ENCODE measurements around the gene ESYT2.

ESYT2 gene

GRCh38 chr7:158825628-158826289, 3.5 kb downstream of the ESYT2 start:
- no peak for DNase-seq (ENCODE audit: low read depth)

DNA sequence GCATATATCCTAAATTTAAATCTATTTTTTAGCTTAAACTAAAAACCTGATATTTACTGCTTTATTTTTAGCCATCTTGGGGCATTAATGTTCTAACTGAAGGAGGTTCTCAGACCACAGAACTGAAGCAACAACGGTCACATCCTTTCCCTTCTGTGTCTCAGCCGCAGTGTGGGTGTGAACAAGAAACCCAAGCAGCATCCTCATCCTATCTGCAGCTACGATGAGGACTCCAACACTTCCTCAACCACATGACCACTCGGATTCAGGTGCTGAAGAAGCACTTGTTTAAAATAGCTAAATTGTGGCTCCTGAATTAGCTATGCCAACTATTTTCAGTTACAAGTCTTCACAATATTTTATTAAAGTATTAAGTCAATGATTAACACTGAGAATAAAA, 5.3 kb downstream of the ESYT2 start:
- peak; percentile 34 for DNase-seq (ENCODE audit: low read depth)

GRCh38 chr7:158821171-158822031, 7.9 kb downstream of the ESYT2 start:
- DNase-seq (ENCODE audit: low read depth) = no peak

DNA sequence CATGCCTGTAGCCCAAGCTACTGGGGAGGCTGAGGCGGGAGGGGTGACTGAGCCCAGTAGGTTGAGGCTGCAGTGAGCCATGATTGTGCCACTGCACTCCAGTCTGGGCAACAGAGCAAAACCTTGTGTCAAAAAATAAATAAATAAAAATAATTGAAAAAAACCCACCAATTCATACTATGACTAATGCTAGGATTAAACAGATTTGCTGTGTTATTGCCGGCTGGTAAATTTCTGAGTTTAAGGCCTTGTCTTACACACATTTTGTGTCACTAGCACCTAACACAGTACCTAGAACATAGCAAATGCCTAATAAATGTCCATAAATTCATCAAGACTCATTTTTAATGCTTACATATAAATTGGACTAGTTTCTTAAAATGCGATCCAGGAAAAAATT, 8.7 kb downstream of the ESYT2 start:
- DNase-seq (ENCODE audit: low read depth) = no peak

- DNase-seq (ENCODE audit: low read depth) = no peak
Measured at GRCh38 chr7:158819571-158820203, 9.6 kb downstream of the ESYT2 start.

- DNase-seq (ENCODE audit: low read depth) = peak; percentile 43
Measured at GRCh38 chr7:158818325-158819213, 10.7 kb downstream of the ESYT2 start.

DNA sequence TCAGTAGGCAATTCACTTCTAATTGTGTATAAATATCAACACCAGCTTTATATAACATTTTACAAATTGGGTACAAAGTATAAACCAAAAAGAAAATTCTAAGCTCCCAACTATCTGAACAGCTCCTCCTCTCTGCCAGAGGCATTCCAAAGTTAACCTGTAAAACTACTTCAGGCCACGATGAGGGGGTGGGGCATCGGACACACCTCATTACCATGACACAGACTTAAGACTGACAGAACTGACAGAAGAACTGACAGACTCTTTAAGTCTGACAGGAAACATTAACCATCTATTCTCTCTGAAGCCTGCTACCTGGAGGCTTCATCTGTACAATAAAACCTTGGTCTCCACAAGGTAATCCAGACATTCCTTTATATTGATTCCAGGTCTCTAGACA, 12.3 kb downstream of the ESYT2 start:
- DNase-seq (ENCODE audit: low read depth) = no peak

GRCh38 chr7:158816271-158816670, 13.0 kb downstream of the ESYT2 start:
- no peak for DNase-seq (ENCODE audit: low read depth)

- DNase-seq (ENCODE audit: low read depth) = no peak
Measured at GRCh38 chr7:158815800-158816128, 13.5 kb downstream of the ESYT2 start.

DNA sequence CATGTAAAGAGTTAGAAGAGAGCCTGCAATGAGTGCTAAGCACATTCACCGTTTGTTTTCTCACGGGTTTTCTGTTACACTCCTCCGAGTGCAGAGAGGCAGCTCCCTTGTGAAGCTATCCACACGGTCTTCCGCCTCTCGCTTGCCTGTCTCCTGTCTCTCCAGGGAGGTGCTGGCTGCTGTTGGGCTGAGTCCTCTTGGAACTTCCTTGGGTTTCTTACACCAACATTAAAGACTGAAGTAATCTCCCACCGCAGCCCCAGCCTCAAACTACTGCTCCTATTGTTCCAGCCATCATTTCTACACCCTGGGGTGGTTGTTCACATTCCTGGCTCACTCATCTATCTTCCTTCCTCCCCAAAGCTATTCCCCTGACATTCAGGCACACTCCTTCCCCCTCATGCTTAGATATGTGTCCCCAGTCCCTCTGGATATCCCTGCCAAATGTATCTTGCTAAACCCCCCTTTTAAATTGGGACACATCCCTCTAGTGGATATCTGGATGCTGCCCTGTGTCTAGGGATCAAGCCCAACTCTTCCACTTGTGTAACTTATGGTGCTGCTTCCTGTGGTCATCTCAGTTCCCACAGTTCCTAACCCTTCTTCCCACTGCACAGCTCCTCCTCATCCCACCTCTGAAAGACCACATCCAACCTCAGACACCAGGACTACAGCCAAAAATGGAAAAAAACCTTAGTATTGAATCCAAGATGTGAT, 14.1 kb downstream of the ESYT2 start:
- DNase-seq (ENCODE audit: low read depth) = no peak

DNA sequence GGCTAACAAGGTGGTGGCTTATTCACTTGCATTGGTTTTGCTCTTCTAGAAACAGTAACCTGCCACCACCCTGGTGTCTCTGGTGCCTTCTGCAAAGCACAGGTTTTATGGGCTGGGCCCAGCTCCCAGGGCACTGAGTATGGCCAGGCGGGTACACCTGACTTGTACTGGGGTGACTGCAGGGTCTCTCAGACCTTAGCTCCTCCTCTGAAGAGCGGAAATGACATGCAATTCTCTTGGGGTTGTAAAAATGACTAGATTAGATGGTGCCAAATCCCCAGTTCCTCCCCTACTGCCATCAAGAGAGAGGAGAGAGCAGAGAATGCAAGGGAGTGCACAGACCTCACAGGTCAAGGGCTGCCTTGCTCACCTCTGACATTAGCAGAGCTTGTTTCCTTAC, 14.7 kb downstream of the ESYT2 start:
- no peak for DNase-seq (ENCODE audit: low read depth)

DNA sequence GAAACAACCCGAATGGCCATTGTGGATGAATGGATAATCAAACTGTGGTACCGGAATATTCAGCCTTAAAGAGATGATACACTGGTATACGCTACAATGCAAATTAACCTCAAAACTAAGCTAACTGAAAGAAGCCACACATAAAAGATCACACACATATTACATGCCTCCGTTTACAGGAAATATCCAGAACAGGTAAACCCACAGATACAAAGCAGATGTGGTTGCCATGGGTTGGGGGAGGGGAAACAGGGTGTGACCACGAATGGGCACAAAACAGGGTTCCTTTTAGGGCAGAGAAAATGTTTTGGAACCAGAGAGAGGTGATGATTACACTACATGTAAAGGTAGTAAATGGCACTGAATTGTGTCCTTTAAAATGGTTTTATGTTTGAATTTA, 16.6 kb downstream of the ESYT2 start:
- DNase-seq (ENCODE audit: low read depth) = peak; percentile 54

- DNase-seq (ENCODE audit: low read depth) = no peak
Measured at GRCh38 chr7:158811894-158812293, 17.4 kb downstream of the ESYT2 start.

DNA sequence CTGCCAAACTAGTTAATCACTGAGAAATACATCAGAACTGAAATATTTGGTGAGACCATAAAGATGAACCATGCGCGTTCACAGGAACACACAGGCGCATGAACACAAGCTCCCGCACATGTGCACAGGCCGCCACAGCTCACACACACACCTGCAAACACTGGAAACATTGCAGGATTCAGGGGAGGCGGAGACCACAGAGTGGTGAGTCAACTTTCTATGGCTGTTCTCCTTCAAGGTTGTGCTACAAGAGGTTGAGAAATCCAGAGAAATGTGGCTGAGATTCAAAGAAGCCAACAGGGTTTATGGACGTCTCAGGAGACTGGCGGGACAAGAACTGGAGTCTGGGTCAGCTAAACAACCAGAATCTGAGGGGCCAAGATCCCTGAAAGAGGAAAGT, 17.8 kb downstream of the ESYT2 start:
- DNase-seq (ENCODE audit: low read depth) = no peak

DNA sequence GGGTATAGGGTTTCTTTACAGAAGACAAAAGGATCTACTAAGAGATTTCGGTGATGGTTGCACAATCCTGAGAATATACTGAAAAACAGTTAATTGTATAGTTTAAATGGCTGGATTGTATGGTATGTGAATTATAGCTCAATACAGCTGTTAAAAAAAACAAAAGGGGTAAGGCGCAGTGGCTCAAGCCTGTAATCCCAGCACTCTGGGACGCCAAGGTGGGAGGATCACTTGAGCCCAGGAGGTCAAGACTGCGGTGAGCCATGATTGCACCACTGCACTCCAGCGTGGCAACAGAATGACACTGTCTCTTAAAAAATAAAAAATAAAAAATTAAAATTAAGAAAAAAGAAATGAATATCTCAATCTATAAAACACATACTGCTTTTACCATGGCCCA, 18.5 kb downstream of the ESYT2 start:
- no peak for DNase-seq (ENCODE audit: low read depth)

DNA sequence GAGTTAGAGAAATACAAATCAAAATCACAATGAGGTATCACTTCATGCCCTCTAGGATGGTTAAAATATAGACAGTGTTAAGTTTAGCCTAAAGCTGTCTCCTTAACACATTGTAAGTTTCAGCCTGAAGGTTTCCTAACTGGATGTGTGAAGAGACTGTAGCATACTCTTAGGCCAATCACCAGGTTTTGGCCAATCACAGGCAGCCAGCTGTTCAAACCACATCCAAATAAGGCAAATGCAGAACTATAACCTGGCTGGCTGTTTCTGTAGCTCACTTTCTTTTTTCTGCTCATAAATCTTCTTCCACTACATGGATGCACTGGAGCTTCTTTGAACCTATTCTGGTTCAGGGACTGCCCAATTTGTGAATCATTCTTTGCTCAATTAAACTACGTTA, 19.7 kb downstream of the ESYT2 start:
- no peak for DNase-seq (ENCODE audit: low read depth)

DNA sequence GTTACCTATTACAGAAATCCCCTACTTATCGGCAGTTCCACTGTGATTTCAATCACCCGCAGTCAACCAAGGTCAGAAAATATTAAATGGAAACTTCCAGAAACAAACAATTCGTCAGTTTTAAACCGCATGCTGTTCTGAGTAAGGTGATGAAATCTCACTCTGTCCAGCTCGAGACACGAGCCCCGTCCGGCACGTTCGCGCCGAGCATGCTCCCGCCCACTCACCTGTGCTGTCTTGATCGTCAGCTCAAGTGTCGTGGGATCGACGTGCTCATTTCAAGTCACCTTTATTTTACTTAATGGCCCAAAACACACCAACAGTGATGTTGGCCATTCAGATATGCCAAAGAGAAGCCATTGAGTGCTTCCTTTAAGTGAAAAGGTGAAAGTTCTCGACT, 21.2 kb downstream of the ESYT2 start:
- DNase-seq (ENCODE audit: low read depth) = no peak

DNA sequence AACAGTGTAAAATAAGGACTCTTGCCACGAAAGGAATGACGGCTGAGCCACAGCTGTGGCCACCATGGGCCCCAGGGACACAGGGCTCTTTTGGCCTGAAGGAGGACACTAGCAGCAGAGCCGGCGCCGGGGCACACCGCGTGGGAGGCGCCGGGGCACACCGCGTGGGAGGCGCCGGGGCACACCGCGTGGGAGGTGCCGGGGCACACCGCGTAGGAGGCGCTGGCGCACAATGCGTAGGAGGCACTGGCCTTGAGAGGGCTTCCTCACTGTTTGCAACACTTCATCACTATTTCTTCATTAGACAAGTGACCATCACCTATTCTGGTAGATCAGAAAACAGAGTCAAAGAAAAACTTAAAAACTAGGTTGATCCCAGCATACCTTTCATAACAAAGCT, 23.4 kb downstream of the ESYT2 start:
- no peak for DNase-seq (ENCODE audit: low read depth)

GRCh38 chr7:158805414-158805813, 23.9 kb downstream of the ESYT2 start:
- DNase-seq (ENCODE audit: low read depth) = no peak

- DNase-seq (ENCODE audit: low read depth) = no peak
Measured at GRCh38 chr7:158804335-158804734, 25.0 kb downstream of the ESYT2 start.

DNA sequence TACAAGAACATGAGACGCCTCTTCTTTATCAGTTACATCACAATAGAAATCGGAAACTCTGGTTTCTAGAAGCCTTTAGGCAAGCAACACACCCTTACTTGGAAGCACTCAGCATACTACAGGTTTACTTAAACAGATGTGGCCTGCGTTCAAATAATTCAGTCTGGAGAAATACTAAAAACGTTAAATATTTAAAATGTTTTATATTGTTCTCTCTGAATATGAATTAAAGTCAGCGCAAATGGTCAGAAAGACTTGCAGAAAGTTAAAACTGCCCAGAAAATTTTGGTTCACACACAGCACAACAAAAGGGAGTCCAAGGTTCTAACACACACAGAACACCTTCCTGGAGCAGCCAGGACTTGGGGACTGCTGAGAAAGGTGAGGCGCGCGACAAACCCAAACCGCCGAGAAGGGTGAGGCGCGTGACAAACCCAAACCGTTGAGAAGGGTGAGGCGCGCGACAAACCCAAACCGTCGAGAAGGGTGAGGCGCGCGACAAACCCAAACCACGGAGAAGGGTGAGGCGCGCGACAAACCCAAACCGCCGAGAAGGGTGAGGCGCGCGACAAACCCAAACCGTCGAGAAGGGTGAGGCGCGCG, 25.8 kb downstream of the ESYT2 start:
- no peak for DNase-seq (ENCODE audit: low read depth)
